NCI-H128 (cell line): Measurements from ENCODE around the gene CNTN1.
"Not testable (repeated sequence)": the region's sequence is repeated elsewhere in the genome, so short reads cannot be mapped to it uniquely, and the experiment has no call there.

Experiments
- DNase-seq: peaks from one replicate; lab custom pipeline; 2025; ENCODE audit not compliant: unreplicated experiment; lab: John Stamatoyannopoulos, UW

Gene CNTN1

GRCh38 chr12:40697566-40698259 lies 5.5 kb downstream of the CNTN1 start:
- no peak for DNase-seq

DNA sequence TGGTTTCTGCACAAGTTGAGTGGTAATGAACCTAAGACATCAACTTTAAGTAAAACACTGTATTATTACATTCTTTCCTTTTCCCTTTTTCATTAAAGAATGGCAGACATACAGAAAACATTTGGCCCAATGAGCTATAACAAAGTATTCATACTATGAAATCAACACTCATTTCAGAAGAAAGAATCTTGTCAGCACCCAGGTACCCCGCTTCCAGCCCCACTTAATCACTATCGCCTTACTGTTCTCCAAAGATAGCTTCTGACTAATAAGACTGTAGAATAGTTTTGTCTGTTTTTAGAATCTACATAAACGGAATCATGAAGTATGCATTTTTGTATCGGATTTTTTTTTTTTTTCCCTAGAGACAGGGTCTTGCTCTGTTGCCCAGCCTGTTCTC lies 9.5 kb downstream of the CNTN1 start:
- DNase-seq: no peak

- DNase-seq: no peak
These were observed 18.9 kb downstream of the CNTN1 start for GRCh38 chr12:40711121-40711520.

- no peak for DNase-seq
These were observed 22.4 kb downstream of the CNTN1 start for GRCh38 chr12:40714636-40715035.

DNA sequence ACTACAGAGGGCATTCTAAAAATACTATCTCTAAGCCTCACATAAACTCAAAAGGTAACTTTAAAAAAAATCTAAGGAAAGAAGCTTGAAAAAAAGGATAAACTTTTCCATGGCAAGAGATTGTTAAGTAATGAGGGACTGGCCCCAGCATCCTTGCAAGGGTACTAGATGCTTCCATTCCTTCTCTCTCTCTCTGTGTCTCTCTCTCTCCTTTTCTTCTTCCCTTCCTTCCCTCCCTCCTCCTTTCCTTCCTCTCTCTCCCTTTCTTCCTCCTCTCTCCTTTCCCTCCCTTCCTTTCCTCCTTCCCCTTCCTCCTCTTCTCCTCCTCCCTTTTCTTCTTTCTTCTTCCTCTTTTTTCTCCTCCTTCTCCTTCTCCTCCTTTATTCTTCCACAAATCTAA lies 23.8 kb downstream of the CNTN1 start:
- no peak for DNase-seq

DNA sequence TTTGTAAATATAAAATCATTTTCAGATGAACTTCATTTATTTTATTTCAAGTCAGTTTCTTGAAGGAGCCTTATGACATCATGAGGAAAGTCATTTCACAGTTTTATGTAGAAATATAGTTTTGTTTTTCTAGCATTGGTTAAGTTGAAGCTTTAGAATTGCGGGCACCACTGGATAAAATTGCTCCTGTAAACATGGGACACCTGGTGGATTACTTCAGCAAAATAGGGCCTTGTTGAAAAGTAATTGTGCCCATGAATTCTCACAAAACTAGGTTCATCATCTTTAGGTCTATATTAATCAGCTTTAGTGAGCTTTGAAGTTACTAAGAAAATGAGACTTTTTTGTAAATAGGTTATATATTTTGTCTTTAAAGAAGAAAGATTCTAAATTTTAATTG lies 25.3 kb downstream of the CNTN1 start:
- DNase-seq: no peak

DNA sequence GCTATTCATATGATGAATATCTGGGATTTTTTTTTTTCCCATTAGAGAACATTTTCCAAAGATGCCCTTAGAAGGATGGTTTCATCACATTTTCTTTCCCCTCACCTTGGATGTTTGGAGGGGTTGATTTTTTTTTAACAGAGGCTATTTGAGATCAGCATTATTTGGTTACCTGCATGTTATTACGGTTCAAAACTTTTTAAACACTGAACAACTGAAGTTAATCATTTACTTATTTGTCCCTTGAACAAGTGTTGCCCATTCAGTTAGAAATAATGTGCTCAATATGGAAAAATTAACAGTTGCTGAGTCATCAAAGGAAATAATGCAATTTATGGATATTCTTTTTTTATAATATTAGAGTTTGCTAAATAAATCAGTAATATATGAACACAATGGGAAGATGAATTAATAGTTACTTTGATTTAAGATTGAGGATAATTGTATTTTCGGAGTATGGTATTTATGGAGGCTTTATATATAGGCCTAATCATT lies 26.7 kb downstream of the CNTN1 start:
- no peak for DNase-seq

- no peak for DNase-seq
These were observed 30.8 kb downstream of the CNTN1 start for GRCh38 chr12:40723001-40723400.

DNA sequence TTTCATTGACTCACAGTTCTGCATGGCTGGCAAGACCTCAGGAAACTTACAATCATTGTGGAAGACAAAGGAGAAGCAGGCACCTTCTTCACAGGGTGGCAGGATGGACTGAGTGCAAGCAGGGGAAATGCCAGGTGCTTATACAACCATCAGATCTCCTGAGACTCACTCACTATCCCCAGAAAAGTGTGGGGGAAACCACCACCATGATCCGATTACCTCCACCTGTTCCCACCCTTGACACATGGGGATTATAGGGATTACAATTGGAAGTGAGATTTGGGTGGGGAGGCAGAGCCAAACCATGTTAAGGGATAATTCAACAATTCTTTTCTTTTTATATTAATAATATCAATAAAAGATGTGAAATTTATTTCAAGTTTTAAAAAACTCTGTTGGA lies 34.1 kb downstream of the CNTN1 start:
- DNase-seq: no peak

DNA sequence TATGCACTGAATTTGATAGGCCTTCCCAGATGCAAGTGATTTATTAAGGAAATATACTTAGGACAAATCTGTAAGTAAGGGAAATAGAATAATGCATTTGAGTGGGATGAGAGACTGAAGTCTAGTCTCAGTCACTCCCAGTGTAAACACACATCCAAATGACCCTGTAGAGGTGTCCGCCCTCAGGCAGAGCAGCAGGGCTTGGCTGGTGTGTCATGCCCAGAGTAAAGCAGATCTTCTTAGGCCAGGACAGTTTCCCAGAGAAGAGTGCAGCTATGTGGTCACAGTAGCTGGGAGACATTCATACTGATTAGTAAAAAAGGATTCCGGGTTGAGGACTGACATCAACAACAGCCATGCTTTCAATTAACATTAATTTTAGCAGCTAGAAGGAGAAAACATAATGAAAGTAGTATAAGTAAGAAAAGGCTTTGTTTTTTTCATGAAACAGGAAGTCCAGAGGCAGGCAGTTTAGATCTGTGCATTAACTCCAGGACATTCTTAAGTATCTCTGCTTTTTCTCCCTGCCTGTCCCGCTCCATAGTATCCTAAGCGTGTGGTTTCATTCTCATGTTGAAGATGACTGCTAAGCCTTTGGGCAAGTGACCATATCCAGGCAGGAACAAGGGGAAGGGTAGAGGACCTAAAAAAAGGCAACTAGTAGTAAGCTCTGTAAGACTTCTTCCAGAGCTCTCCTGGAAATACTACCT lies 35.7 kb downstream of the CNTN1 start:
- DNase-seq: no peak

GRCh38 chr12:40730281-40730680 lies 38.0 kb downstream of the CNTN1 start:
- DNase-seq: no peak

DNA sequence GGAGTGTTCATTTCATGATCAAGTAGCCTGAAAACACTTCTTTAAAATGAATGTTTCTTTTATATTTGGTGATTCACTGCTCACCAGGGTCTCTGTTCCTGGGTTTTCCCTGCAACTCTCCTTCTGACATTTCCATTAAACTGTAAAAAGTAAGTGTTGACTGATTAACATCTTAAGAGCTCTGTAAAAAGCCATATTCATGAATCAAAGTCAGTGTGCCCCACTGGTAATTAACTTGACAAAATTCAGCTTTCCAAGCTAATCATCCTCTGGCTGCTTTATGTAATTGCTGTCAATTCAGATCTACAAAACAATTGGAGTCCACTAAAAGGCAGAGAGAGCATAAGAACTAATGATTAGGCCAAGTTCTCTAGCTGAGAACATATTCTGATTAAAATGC lies 41.6 kb downstream of the CNTN1 start:
- DNase-seq: no peak

GRCh38 chr12:40734276-40734675 lies 42.0 kb downstream of the CNTN1 start:
- DNase-seq: no peak

DNA sequence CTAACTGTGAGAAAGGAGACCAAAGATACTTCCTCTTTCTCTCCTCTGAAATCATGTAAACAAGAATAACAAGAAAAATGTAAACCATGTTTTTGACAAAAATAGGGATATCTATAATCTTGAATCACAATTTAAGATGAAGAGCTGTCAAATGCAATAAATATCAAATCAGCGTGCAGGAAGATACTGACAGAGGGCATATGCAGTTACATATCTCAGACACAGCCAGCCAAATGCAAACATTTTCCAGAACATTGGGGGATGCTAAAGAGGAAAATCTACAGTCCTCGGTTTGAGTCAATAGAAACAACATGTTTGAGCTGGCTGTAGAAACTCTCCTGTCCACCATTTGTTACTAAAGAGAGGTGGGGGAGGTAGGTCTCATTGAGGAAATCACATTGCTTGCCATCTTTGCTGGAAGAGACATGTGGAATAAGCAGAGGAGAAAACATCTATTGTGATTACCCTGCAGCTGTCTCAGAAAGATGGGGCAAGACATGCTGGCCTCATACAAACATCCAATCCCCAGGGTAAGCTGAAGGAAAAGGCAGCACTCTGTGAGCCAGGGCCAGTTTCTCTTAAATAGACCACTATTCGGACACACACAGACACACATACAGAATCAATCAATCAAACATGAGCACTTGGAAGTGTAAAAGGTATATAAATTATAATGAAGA lies 43.5 kb downstream of the CNTN1 start:
- DNase-seq: no peak

DNA sequence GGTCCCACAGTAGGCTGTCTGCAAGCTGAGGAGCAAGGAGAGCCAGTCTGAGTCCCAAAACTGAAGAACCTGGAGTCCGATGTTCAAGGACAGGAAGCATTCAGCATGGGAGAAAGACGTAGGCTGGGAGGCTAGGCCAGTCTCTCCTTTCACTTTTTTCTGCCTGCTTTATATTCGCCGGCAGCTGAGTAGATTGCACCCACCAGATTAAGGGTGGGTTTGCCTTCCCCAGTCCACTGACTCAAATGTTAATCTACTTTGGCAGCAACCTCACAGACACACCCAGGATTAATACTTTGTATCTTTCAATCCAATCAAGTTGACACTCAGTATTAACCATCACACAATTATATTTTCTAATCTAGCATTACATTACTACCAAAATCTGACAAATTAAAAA lies 45.2 kb downstream of the CNTN1 start:
- not testable (repeated sequence) for DNase-seq

DNA sequence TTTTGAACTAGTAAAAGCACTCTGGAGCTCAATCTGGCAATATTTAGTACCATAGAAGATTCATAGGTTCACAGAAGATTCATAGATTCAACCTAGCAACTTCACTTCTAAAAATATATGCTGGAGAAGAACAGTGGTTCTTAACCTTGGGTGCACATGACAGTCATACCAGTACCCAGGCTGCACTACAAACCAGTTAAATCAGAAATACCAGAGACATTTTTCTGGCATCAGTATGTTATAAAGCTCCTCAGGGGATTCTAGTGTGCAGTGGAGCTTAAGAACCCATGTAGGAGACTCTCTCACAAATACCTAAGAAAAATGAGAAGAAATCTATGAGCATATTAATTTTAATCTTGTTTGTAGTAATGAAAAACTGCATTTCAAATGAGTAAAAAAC lies 46.6 kb downstream of the CNTN1 start:
- no peak for DNase-seq

GRCh38 chr12:40742041-40742440 lies 49.8 kb downstream of the CNTN1 start:
- no peak for DNase-seq

- no peak for DNase-seq
These were observed 53.1 kb downstream of the CNTN1 start for GRCh38 chr12:40745386-40745785.

- no peak for DNase-seq
These were observed 57.6 kb downstream of the CNTN1 start for GRCh38 chr12:40749863-40750262.

- no peak for DNase-seq
These were observed 59.8 kb downstream of the CNTN1 start for GRCh38 chr12:40752011-40752410.

GRCh38 chr12:40760821-40761220 lies 68.6 kb downstream of the CNTN1 start:
- DNase-seq: no peak

DNA sequence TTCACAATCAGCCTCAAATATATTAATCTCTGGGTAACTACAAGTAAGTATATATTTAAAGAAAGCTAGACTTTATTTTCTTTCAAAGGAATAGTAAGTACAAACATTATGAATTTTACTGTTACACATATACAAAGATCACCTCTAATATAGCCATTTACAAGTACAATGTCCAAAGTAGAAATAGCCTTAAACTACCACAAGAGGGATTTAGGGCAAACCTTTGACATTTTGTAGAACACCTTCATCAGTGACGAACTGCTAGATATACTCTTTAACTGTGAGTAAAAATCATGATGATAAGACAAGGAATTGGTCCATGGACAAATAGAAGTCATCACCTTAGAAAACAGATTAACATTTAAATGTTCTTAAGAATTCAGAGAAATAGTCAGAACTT lies 69.8 kb downstream of the CNTN1 start:
- no peak for DNase-seq
